ENCODE measurements around the gene CPVL. TPM values are rescaled to one million over a fixed set of nuclear protein-coding genes. Genes with fewer than 3 reads are reported as not detected.

The CPVL gene
- total RNA-seq, 1 experiment from 2014 or later: 10.3 TPM

DNA sequence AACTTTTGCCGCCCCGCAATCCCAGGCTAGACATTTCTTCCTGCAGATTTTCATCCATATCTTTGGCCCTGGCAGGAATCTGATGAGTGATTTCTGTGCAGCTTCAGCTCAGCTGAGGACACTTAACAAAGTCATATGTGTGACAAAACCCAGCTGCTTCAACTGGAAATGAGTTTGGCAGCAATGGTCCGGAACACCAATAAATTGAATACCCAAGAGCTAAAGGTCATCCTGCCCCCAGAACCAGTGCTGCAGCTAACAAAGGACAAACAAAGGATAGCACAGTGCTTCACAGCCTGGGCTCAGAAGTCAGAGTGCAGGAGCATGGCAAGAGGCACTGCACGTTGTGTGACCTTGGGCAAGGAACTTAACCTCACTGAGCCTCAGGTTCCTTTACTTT lies 148.2 kb downstream of the CPVL start:
- ATAC-seq (no peak), DNase-seq (ENCODE audit: low read depth, low spot score) (no peak)
- Histone ChIP-seq H3K27me3 (ENCODE audit: insufficient read depth, low read length) (no peaks in the 10 kb centered on the region), H3K9me2 (ENCODE audit: insufficient read depth) (no peaks in the 10 kb centered on the region), H3K9me3 (ENCODE audit: control insufficient read depth in 1 of 2, insufficient read depth in 1 of 2, low read depth in 1 of 2, low read length in 2 of 2) (no peaks in the 10 kb centered on the region), H3K4me3 (replicated peaks in 1 of 2; ENCODE audit: low read depth in 1 of 2, low read length in 2 of 2) (no peak overlapping the region), H2AFZ (ENCODE audit: low read depth, low read length, poor library complexity, severe bottlenecking) (no peak overlapping the region), H3K4me2 (ENCODE audit: low read length) (no peak overlapping the region), H3K36me3 (ENCODE audit: control insufficient read depth in 1 of 2, insufficient read depth in 2 of 2, low read length in 2 of 2) (no peaks in the 10 kb centered on the region), H3K4me1 (ENCODE audit: control insufficient read depth in 1 of 2, insufficient read depth in 2 of 2, low read length in 2 of 2) (no peaks in the 10 kb centered on the region), H3K9ac (ENCODE audit: low read length) (no peak overlapping the region), H3K79me2 (ENCODE audit: insufficient read depth, low read length) (no peaks in the 10 kb centered on the region), H4K20me1 (ENCODE audit: insufficient read depth) (no peaks in the 10 kb centered on the region), H3K27ac (ENCODE audit: low read depth, low read length) (no peak overlapping the region)
- ChIA-PET CTCF (no interaction called here), POLR2A (no interaction called here), RAD21 (ENCODE audit: low non-redundant PET in 1 of 2, low total read pairs in 2 of 2, uncharacterized antibody in 2 of 2, unreplicated experiment in 2 of 2) (no interaction called here)
- intact Hi-C loops (cut with micrococcal nuclease): no loop called here
- no TSS peak for BruUV-seq (replicated peaks)
- TF ChIP-seq SIN3A (IDR thresholded peaks at IDR 0.05; ENCODE audit: low read depth): no peak
- no peak for TF ChIP-seq EZH2phosphoT487 (IDR thresholded peaks at IDR 0.05; ENCODE audit: borderline replicate concordance)

DNA sequence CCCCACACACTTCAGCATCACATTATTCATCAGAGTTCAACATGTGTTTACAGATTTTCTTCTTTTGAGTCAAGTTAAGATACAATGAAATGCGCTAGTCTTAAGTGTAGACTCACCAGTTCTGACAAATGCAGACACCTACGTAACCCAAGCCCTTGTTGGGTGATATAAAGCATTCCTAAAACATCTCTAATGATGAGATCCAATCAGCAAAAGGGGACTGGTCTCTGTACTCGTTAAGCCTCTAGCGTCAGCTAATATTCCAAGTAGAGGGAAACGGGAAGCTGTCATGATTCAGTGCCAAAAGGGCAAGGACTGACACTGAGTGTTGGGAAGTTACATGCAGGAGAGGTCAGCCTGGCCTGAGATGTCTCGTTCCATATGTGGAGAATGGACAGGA lies 149.5 kb downstream of the CPVL start:
- BruUV-seq (replicated peaks): no TSS peak
- POLR2A ChIA-PET: no interaction called here
- intact Hi-C loops (cut with micrococcal nuclease): no loop called here

More for the DNA sequence above, 149.5 kb downstream of the CPVL start:
- DNase-seq (ENCODE audit: low read depth, low spot score): no peak
- TF ChIP-seq CEBPB (IDR thresholded peaks at IDR 0.05; ENCODE audit: low read depth) (no peak), ZFX (IDR thresholded peaks at IDR 0.05) (no peak), ELF1 (IDR thresholded peaks at IDR 0.05; ENCODE audit: borderline replicate concordance, low read depth) (no peak), RAD21 (IDR thresholded peaks at IDR 0.05; ENCODE audit: low read depth) (no peak), YY1 (IDR thresholded peaks at IDR 0.05; ENCODE audit: extremely low read depth, insufficient replicate concordance, low read depth, low read length) (no peak), EGR1 (IDR thresholded peaks at IDR 0.05; ENCODE audit: low read depth) (no peak)
- H3K27me3 ChIP-seq (ENCODE audit: insufficient read depth, low read length): no peaks in the 10 kb centered on the region
- H3K4me2 ChIP-seq (ENCODE audit: low read length): no peak overlapping the region
- H3K9me3 ChIP-seq (ENCODE audit: control insufficient read depth in 1 of 2, insufficient read depth in 1 of 2, low read depth in 1 of 2, low read length in 2 of 2): no peaks in the 10 kb centered on the region
- no peaks in the 10 kb centered on the region for H3K9me2 ChIP-seq (ENCODE audit: insufficient read depth)
- no peak for ATAC-seq
- RAD21 ChIA-PET (ENCODE audit: low non-redundant PET in 1 of 2, low total read pairs in 2 of 2, uncharacterized antibody in 2 of 2, unreplicated experiment in 2 of 2): no interaction called here
- no peaks in the 10 kb centered on the region for H3K36me3 ChIP-seq (ENCODE audit: control insufficient read depth in 1 of 2, insufficient read depth in 2 of 2, low read length in 2 of 2)
- no peak overlapping the region for H3K4me3 ChIP-seq (replicated peaks in 1 of 2; ENCODE audit: low read depth in 1 of 2, low read length in 2 of 2)
- H2AFZ ChIP-seq (ENCODE audit: low read depth, low read length, poor library complexity, severe bottlenecking): no peak overlapping the region
- CTCF ChIA-PET: no interaction called here
- H3K9ac ChIP-seq (ENCODE audit: low read length): no peak overlapping the region
- H3K4me1 ChIP-seq (ENCODE audit: control insufficient read depth in 1 of 2, insufficient read depth in 2 of 2, low read length in 2 of 2): no peaks in the 10 kb centered on the region
- H4K20me1 ChIP-seq (ENCODE audit: insufficient read depth): no peaks in the 10 kb centered on the region
- no peaks in the 10 kb centered on the region for H3K79me2 ChIP-seq (ENCODE audit: insufficient read depth, low read length)
- H3K27ac ChIP-seq (ENCODE audit: low read depth, low read length): no peak overlapping the region
